ENCODE results near the gene DNAJC18. TPM values are rescaled to one million over a fixed set of nuclear protein-coding genes. Genes with fewer than 3 reads are reported as not detected.

DNAJC18 gene
- total and polyA plus RNA-seq, 2 experiments from 2014 or later = 10.9 to 13.4 TPM

GRCh38 chr5:139454568-139455290 is 15.4 kb upstream of the DNAJC18 start:
- no peak for TF ChIP-seq EZH2 (IDR thresholded peaks at IDR 0.05; ENCODE audit: insufficient read depth, poor library complexity, severe bottlenecking)
- TF ChIP-seq EZH2phosphoT487 (IDR thresholded peaks at IDR 0.05; ENCODE audit: insufficient read depth, low read depth) = no peak
- Histone ChIP-seq H3K9me3 (ENCODE audit: low read depth) (no peaks in the 10 kb centered on the region), H3F3A (ENCODE audit: insufficient read depth) (peaks cover 7% of the 10 kb centered on the region; the same call in 1 of the 2 replicates), H3K27ac (no peak overlapping the region), H3K4me3 (no peak overlapping the region), H3K9me2 (ENCODE audit: insufficient read depth) (no peaks in the 10 kb centered on the region), H4K20me1 (ENCODE audit: insufficient read depth) (no peaks in the 10 kb centered on the region), H3K4me1 (ENCODE audit: insufficient read depth) (peaks cover 12% of the 10 kb centered on the region), H3K9ac (no peak overlapping the region), H3K36me3 (ENCODE audit: low read depth) (no peaks in the 10 kb centered on the region), H3K4me2 (ENCODE audit: unreplicated experiment) (no peak overlapping the region), H2AFZ (no peak overlapping the region), H3K27me3 (replicated peaks; ENCODE audit: insufficient read depth) (no peaks in the 10 kb centered on the region), H3K79me2 (ENCODE audit: insufficient read depth) (no peaks in the 10 kb centered on the region)
- DNase-seq = no peak
- in situ Hi-C loops (cut with MboI) = no loop called here
- WGBS, 2 experiments (ENCODE audit: low coverage in 1 of 2, low lambda C conversion rate in 2 of 2, missing lambda C conversion rate in 2 of 2) = 89 to 91% methylated on average over 10 to 11 of the region's 11 CpGs

DNA sequence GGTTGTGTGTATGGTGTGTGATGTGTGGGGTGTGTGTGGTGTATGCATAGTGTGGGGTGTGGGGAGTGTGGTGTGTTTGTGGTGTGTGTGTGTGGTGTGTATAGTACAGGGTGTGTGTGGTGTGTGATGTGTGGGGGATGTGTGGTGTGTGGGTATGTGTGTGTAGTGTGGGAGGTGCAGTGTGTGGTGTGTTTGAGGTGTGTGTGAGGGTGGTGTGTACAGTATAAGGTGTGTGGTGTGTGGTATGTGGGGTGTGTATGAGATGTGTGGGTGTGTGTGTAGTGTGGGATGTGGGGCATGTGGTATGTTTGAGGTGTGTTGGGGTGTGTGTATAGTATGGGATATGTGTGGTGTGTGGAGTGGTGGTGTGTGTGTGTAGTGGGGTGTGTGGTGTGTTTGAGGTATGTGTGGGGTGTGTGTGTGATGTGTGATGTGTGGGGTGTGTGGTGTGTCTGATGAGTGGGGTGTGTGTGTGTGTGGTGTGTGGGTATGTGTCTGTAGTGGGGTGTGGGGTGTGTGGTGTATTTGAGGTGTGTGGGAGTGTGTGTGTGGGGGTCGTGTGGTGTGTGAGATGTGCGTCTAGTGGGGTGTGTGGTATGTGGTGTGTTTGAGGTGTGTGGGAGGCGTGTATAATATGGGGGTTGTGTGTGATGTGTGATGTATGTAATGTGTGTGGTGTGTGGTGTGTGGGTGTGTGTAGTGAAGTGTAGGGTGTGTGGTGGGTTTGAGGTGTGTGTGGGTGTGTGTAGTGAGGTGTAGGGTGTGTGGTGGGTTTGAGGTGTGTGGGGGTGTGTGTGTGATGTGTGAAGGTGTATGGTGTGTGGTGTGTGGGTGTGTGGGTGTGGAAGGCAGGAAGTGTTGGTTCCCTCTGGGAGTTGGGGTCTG is 14.6 kb upstream of the DNAJC18 start:
- Histone ChIP-seq H3K79me2 (ENCODE audit: insufficient read depth) (no peaks in the 10 kb centered on the region), H3K4me1 (ENCODE audit: insufficient read depth) (peaks cover 6% of the 10 kb centered on the region), H3K4me3 (no peak overlapping the region), H3K36me3 (ENCODE audit: low read depth) (no peaks in the 10 kb centered on the region), H3K4me2 (ENCODE audit: unreplicated experiment) (no peak overlapping the region), H4K20me1 (ENCODE audit: insufficient read depth) (no peaks in the 10 kb centered on the region), H3K9me2 (ENCODE audit: insufficient read depth) (no peaks in the 10 kb centered on the region), H3K9me3 (ENCODE audit: low read depth) (no peaks in the 10 kb centered on the region), H2AFZ (no peak overlapping the region), H3K27me3 (replicated peaks; ENCODE audit: insufficient read depth) (no peaks in the 10 kb centered on the region), H3K9ac (no peak overlapping the region), H3K27ac (no peak overlapping the region), H3F3A (ENCODE audit: insufficient read depth) (peaks cover 3% of the 10 kb centered on the region; the same call in 1 of the 2 replicates)
- 96 to 100% methylated on average over 2 to 3 of the region's 3 CpGs for WGBS, 2 experiments (ENCODE audit: low coverage in 1 of 2, low lambda C conversion rate in 2 of 2, missing lambda C conversion rate in 2 of 2)
- TF ChIP-seq EZH2 (IDR thresholded peaks at IDR 0.05; ENCODE audit: insufficient read depth, poor library complexity, severe bottlenecking) (no peak), EZH2phosphoT487 (IDR thresholded peaks at IDR 0.05; ENCODE audit: insufficient read depth, low read depth) (no peak)
- in situ Hi-C loops (cut with MboI) = no loop called here
- no peak for DNase-seq

DNA sequence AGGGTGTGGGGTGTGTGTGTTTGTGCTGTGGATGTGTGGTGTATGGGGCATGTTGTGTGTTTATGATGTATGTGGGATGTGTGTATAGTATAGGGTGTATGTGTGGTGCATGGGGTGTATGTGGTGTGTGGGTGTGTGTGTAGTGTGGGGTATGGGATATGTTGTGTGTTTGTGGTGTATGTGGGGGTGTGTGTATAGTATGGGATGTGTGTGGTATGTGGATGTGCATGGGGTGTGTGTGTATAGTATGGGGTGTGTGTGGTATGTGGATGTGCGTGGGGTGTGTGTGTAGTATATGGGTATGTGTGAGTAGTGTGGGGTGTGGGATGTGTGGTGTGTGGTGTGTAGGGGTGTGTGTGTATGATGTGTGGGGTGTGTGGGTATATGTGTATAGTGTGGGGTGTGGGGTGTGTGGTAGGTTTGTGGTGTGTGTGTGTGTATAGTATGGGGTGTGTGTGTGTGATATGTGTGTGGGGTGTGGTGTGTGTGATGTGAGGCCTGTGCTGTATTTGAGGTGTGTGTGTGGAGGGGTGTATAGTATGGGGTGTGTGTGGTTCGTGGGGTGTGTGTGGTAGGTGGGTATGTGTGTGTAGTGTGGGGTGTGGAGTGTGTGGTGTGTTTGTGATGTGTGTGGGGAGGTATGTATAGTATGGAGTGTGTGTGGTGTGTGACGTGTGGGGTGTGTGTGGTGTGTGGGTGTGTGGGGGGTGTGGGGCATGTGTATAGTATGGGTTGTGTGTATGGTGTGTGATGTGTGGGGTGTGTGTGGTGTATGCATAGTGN is 12.7 kb upstream of the DNAJC18 start:
- in situ Hi-C loops (cut with MboI) = no loop called here
- peaks cover 7% of the 10 kb centered on the region for H3F3A ChIP-seq (ENCODE audit: insufficient read depth)
- 59 to 64% methylated on average over 2 to 3 of the region's 3 CpGs for WGBS, 2 experiments (ENCODE audit: low coverage in 1 of 2, low lambda C conversion rate in 2 of 2, missing lambda C conversion rate in 2 of 2)
- H3K9me2 ChIP-seq (ENCODE audit: insufficient read depth) = no peaks in the 10 kb centered on the region
- H3K9me3 ChIP-seq (ENCODE audit: low read depth) = no peaks in the 10 kb centered on the region
- no peak overlapping the region for H3K27ac ChIP-seq
- H3K4me3 ChIP-seq = no peak overlapping the region
- no peaks in the 10 kb centered on the region for H3K79me2 ChIP-seq (ENCODE audit: insufficient read depth)
- DNase-seq = no peak
- TF ChIP-seq EZH2 (IDR thresholded peaks at IDR 0.05; ENCODE audit: insufficient read depth, poor library complexity, severe bottlenecking) (no peak), EZH2phosphoT487 (IDR thresholded peaks at IDR 0.05; ENCODE audit: insufficient read depth, low read depth) (no peak)
- H2AFZ ChIP-seq = no peak overlapping the region
- H3K36me3 ChIP-seq (ENCODE audit: low read depth) = no peaks in the 10 kb centered on the region
- no peak overlapping the region for H3K9ac ChIP-seq
- H3K4me1 ChIP-seq (ENCODE audit: insufficient read depth) = peaks cover 7% of the 10 kb centered on the region
- no peak overlapping the region for H3K4me2 ChIP-seq (ENCODE audit: unreplicated experiment)
- no peaks in the 10 kb centered on the region for H3K27me3 ChIP-seq (replicated peaks; ENCODE audit: insufficient read depth)
- no peaks in the 10 kb centered on the region for H4K20me1 ChIP-seq (ENCODE audit: insufficient read depth)

DNA sequence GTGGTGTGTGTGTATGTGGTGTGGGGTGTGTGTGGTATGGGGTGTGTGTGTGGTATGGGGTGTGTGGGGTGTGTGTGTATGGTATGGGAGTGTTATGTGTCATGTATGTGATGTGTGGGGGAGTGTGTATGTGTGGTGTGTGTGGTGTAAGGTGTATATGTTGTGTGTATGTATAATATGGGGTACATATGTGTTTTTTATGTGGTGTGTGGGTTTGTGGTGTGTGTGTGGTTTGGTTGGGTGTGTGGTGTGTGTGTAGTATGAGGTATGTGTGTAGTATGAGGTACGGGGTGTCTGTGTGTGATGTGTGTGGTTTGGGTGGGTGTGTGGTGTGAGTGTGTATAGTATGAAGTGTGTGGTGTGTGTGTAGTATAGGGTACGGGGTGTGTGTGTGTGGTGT is 11.9 kb upstream of the DNAJC18 start:
- no peak for TF ChIP-seq EZH2 (IDR thresholded peaks at IDR 0.05; ENCODE audit: insufficient read depth, poor library complexity, severe bottlenecking)
- no peak for TF ChIP-seq EZH2phosphoT487 (IDR thresholded peaks at IDR 0.05; ENCODE audit: insufficient read depth, low read depth)
- H2AFZ ChIP-seq = no peak overlapping the region
- no peak overlapping the region for H3K4me3 ChIP-seq
- no peak overlapping the region for H3K27ac ChIP-seq
- no peaks in the 10 kb centered on the region for H3K9me2 ChIP-seq (ENCODE audit: insufficient read depth)
- H3K79me2 ChIP-seq (ENCODE audit: insufficient read depth) = no peaks in the 10 kb centered on the region
- no peaks in the 10 kb centered on the region for H4K20me1 ChIP-seq (ENCODE audit: insufficient read depth)
- H3K9me3 ChIP-seq (ENCODE audit: low read depth) = no peaks in the 10 kb centered on the region
- no peak overlapping the region for H3K9ac ChIP-seq
- no peaks in the 10 kb centered on the region for H3K36me3 ChIP-seq (ENCODE audit: low read depth)
- peaks cover 16% of the 10 kb centered on the region for H3F3A ChIP-seq (ENCODE audit: insufficient read depth)
- in situ Hi-C loops (cut with MboI) = no loop called here
- no peak for DNase-seq
- no peak overlapping the region for H3K4me2 ChIP-seq (ENCODE audit: unreplicated experiment)
- peaks cover 16% of the 10 kb centered on the region for H3K4me1 ChIP-seq (ENCODE audit: insufficient read depth)
- 67 to 91% methylated on average over 1 to 2 of the region's 2 CpGs for whole genome bisulfite sequencing, 2 experiments (ENCODE audit: low coverage in 1 of 2, low lambda C conversion rate in 2 of 2, missing lambda C conversion rate in 2 of 2)
- no peaks in the 10 kb centered on the region for H3K27me3 ChIP-seq (replicated peaks; ENCODE audit: insufficient read depth)

Measured in GM23248 (cell line).